IMR-90 (cell line): ENCODE data around the gene C17orf50.

Source experiments
- CEBPB ChIP-seq: IDR thresholded peaks from 2 replicates; pipeline ENCODE4 v1.6.1; 2012; ENCODE audit warnings: low read depth, low read length, improper control_type of control experiment
- CTCF ChIP-seq: conservative IDR thresholded peaks from 2 replicates; pipeline ENCODE4 v1.5.1; 2012; ENCODE audit warnings: mild to moderate bottlenecking, low read depth, low read length, improper control_type of control experiment
- POLR2A ChIP-seq: IDR thresholded peaks from 2 replicates; pipeline ENCODE4 v1.6.1; 2012; ENCODE audit warnings: mild to moderate bottlenecking, low read depth, low read length
- RFX5 ChIP-seq: IDR thresholded peaks from 2 replicates; pipeline ENCODE4 v1.8.0; 2012; ENCODE audit warnings: low read depth, mild to moderate bottlenecking, low read length, moderate library complexity
- SMC3 ChIP-seq: fragments of 150-350 bp; IDR thresholded peaks from 2 replicates; pipeline ENCODE4 v1.6.1; 2016; ENCODE audit warnings: low read depth, mild to moderate bottlenecking, antibody characterized with exemption, low read length, moderate library complexity
- USF2 ChIP-seq: fragments of 150-350 bp; IDR thresholded peaks from 2 replicates; pipeline ENCODE4 v1.6.1; 2017; ENCODE audit warnings: mild to moderate bottlenecking, antibody characterized with exemption, low read length, low read depth

GRCh38 chr17:35731239-35731916, 29.3 kb upstream of the C17orf50 start, which contains the start of gene RASL10B:
- TF ChIP-seq CEBPB = no peak
- no peak for TF ChIP-seq CTCF
- TF ChIP-seq POLR2A = no peak
- no peak for TF ChIP-seq RFX5
- TF ChIP-seq SMC3 = no peak
- no peak for TF ChIP-seq USF2
